ENCODE data around the gene LRBA.

GRCh38 chr4:150318527-150318926 is 696.6 kb downstream of the LRBA start:
- TF ChIP-seq POLR2A (IDR thresholded peaks at IDR 0.05): no peak
- no peak for TF ChIP-seq POLR2AphosphoS5 (IDR thresholded peaks at IDR 0.05; ENCODE audit: insufficient read depth in 1 of 2, low read depth in 1 of 2)
